AG04450 (cell line): ENCODE measurements around the gene PRUNE2. TPM values are rescaled to one million over a fixed set of nuclear protein-coding genes. Genes with fewer than 3 reads are reported as not detected.
"Not testable (repeated sequence)": the region's sequence is repeated elsewhere in the genome, so short reads cannot be mapped to it uniquely, and the experiment has no call there.

Experiments used
- CTCF ChIA-PET: fragments of 300-600, 350-600 bp; formaldehyde crosslinking; extraction: SDS; loops from one replicate; lab custom pipeline; 2022; ENCODE audit warnings: antibody characterized with exemption, inconsistent platforms; lab: Charles Lee
- POLR2A ChIA-PET: fragments of 350-600 bp; formaldehyde crosslinking; extraction: SDS; loops from one replicate; lab custom pipeline; 2021; ENCODE audit warnings: antibody characterized with exemption, inconsistent platforms; lab: Yijun Ruan, JAX
- DNase-seq: peaks from one replicate; pipeline ENCODE4 v3.0.0-alpha.2; 2011; ENCODE audit warnings: low read depth, low spot score
- H3K27ac ChIP-seq: one replicate; pipeline ENCODE4 v1.5.1; 2012; ENCODE audit warnings: low read depth, low read length, control low read depth
- H3K27me3 ChIP-seq: one replicate; pipeline ENCODE4 v1.6.0; 2012; ENCODE audit warnings: low read length; ENCODE audit not compliant: control insufficient read depth, insufficient read depth
- H3K4me3 ChIP-seq: 2 replicates; pipeline ENCODE4 v1.5.1; 2011; ENCODE audit warnings: mild to moderate bottlenecking, low read depth, low read length, control low read depth
- H3K9me3 ChIP-seq: 2 replicates; pipeline ENCODE4 v1.5.1; 2012; ENCODE audit warnings: low read length; ENCODE audit not compliant: control insufficient read depth, insufficient read depth
- CTCF ChIP-seq: IDR thresholded peaks from 2 replicates; pipeline ENCODE4 v1.5.1; 2011; ENCODE audit warnings: low read depth, low read length, control low read depth, inconsistent platforms
- polyA plus RNA-seq: library from polyadenylated mRNA; depleted of rRNA; stranded (reverse); fragments of >200 nt; gene quantifications from 2 replicates; pipeline ENCODE4 v1.2.3, GENCODE V29; 2011

PRUNE2 gene
- polyA plus RNA-seq, 1 experiment, result 1.1 TPM

GRCh38 chr9:76600007-76600615 is 305.8 kb downstream of the PRUNE2 start:
- no peaks in the 10 kb centered on the region for H3K9me3 ChIP-seq
- ChIA-PET CTCF (no interaction called here), POLR2A (no interaction called here)
- TF ChIP-seq CTCF, result no peak
- no peak overlapping the region for H3K4me3 ChIP-seq
- no peak for DNase-seq
- no peak overlapping the region for H3K27ac ChIP-seq
- H3K27me3 ChIP-seq, result peaks cover 3% of the 10 kb centered on the region

- Histone ChIP-seq H3K27me3 (peaks cover 5% of the 10 kb centered on the region), H3K9me3 (no peaks in the 10 kb centered on the region), H3K4me3 (no peak overlapping the region), H3K27ac (no peak overlapping the region)
- no peak for DNase-seq
- TF ChIP-seq CTCF, result no peak
- POLR2A ChIA-PET, result no interaction called here
- CTCF ChIA-PET, result no interaction called here
These were observed 306.9 kb downstream of the PRUNE2 start for GRCh38 chr9:76598981-76599380.

DNA sequence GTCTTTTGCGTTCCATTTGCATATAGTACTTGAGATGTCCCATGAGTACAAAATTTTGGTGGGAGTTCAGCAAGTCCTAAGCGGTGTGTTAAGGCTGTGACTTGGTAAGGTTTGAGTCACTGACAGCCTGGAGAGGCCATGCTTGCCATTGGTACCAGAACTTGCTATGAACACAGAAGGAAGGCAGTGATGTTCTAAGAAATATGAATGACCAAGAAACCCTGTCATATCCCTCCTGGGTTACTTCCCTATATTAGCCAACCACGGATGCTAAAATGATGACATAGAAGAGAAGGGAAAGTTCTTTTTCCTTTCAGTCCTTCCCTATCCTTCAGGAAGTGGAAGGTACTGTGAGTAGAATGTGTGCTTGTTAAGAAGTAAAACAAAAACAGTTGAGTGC is 310.3 kb downstream of the PRUNE2 start:
- POLR2A ChIA-PET, result no interaction called here

DNA sequence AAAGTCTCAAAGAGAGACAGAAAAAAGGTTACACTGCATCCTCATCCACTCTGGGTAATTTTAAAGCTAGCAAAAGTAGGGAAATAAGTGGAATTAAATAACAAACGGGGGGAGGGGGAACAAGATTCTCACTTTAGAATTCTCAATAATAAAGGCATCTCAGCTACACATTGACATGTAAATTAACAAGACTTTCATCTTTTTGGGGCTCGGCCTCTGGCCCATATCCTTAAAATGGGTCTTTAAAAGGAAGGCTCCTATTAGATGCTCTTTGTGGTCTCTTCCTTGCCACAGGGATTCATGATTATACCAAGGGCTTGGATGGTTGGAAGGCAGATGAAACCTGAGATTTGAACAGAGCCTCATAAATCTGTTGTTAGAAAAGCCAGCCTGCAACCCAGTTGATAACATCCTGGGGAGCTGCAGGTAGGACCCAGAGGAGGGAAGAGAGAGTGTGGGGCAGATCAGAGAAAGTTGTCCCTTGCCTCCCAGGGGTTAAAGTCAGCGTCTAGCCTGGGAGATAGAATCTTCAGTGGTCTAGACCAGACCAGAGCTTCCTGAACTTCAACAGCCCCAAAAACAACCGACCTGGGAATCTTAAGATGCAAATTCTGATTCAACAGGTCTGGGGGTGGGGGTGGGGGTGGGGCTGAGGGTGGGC is 311.0 kb downstream of the PRUNE2 start:
- H3K9me3 ChIP-seq, result no peaks in the 10 kb centered on the region
- no peak overlapping the region for H3K27ac ChIP-seq
- CTCF ChIA-PET, result no interaction called here
- DNase-seq, result no peak
- H3K4me3 ChIP-seq, result no peak overlapping the region
- H3K27me3 ChIP-seq, result peaks cover 11% of the 10 kb centered on the region
- no peak for TF ChIP-seq CTCF
- POLR2A ChIA-PET, result no interaction called here

More for the DNA sequence above, 310.3 kb downstream of the PRUNE2 start:
- no peaks in the 10 kb centered on the region for H3K9me3 ChIP-seq
- DNase-seq, result no peak
- no peak overlapping the region for H3K4me3 ChIP-seq
- no peak for TF ChIP-seq CTCF
- H3K27me3 ChIP-seq, result peaks cover 11% of the 10 kb centered on the region
- H3K27ac ChIP-seq, result no peak overlapping the region
- CTCF ChIA-PET, result no interaction called here

DNA sequence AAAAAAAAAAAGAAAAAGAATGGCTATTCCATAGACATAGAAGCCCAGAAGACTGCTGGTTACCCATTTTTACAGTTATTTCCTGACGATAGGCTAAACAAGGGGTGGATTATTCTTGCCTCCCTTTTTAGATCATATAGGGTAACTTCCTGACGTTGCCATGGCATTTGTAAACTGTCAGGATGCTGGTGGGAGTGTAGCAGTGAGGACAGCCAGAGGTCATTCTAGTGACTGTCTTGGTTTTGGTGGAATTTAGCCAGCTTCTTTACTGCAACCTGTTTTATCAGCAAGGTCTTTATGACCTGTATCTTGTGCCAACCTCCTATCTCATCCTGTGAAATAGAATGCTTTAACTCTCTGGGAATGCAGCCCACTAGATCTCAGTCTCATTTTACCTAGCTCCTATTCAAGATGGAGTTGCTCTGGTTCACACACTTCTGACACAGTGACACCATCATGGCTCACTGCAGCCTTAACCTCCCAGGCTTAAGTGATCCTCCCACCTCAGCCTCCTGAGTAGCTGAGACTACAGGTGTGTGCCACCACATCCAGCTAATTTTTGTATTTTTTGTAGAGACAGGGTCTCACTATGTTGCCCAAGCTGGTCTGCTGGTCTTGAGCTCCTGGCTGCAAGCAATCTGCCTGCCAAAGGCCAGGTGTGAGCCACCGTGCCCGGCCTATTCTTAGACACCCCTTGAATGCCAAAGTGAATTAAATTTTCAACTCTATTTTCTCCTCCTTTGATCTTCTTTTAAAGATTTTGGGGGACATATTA is 311.8 kb downstream of the PRUNE2 start:
- CTCF ChIA-PET, result not testable (repeated sequence)
- H3K27me3 ChIP-seq, result peaks cover 11% of the 10 kb centered on the region

More for the DNA sequence above, 311.8 kb downstream of the PRUNE2 start:
- H3K4me3 ChIP-seq, H3K27ac ChIP-seq, H3K9me3 ChIP-seq, POLR2A ChIA-PET, DNase-seq: not testable (repeated sequence)
